SKM-1 (cell line): ENCODE data around the gene INHBB.
"Not testable (repeated sequence)": the region's sequence is repeated elsewhere in the genome, so short reads cannot be mapped to it uniquely, and the experiment has no call there.

Experiments used
- DNase-seq: peaks from one replicate; lab custom pipeline; 2025; ENCODE audit not compliant: unreplicated experiment; lab: John Stamatoyannopoulos, UW

Gene INHBB

DNA sequence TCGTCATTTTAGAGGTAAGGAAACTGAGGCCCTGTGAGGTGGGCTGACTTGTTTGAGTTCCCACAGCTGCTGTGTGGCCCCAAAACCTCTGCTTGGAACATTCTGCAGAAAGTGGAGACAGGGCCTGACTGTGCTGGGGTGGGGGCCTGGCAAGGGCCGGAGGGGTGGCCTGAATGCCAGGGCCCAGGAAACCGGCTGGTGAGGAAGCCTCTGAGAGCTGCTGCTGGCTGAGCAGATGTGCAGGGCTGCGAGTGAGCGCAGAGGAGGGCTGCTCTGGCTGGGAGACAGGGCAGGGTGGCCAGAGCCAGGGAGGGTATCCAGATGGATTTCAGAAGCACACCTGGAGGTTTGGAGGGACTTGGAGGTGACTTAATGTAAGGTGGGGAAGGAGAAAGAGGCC is 29.9 kb upstream of the INHBB start:
- no peak for DNase-seq

DNA sequence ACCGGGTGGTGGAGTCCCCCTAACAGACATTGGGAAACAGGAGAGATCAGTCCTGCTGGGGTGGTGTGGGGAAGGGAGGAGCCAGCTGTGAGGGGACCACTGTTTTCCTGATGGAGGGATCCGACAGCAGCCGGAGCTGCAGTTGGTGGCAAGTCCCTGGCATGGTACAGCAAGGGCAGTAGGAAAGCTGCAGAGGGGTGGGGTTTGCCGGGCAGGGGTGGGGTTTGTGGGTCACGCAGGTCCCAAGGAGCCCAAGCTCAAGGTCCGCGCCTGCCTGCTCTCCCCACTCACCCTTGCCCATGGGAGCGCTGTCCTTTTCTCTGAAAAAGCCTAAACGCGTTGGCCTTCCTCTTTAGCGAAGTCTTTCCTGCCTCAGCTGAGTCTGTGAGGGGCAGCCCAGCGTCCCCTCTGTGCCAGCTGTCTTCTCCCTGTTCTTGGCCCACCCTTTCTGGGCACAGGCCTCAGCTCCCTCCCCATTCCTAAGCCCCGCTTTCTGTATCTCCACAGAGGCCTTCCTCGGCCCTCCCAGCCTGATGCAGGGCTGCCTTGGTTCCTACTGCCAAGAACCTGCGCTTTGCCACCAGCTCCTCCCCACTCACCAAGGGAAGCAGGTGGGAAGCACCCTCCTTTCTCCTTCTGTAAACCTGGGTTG is 29.3 kb upstream of the INHBB start:
- DNase-seq = no peak

DNA sequence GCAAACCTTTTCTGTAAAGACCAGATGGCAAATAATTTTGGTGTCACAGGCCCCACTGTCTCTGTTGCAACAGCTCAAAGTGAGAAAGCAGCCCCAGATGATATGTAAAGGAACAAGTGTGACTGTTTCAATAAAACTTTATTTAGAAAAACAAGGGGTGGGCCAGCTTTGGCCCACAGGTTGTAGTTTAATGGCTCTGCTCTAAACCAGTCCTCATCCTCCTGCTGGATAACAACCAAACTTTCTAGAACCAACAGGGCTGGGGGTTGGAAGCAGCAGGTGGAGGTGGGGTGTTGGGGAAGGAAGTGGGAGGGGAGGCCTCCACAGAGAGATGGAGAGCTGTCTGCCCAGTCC is 28.8 kb upstream of the INHBB start:
- no peak for DNase-seq

DNA sequence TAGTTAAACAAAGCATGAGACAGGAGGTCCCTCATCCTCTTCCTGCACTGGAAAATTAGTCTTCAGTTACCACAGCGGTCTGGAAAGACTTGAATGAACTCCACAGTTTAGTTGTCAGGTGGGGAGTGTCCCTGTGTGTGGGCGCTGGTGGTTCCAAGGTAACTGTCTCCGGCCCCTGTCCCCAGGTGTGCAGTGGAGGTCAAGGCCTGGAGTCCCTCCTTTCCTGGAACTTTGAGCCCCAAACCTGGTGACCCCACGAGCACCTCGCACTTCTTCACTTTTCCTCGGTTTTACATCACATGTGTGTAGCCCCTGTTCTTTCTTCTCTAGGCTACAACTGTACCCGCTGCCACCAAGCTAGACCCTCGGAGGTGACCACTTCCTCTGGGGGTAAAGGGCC is 28.0 kb upstream of the INHBB start:
- no peak for DNase-seq

DNA sequence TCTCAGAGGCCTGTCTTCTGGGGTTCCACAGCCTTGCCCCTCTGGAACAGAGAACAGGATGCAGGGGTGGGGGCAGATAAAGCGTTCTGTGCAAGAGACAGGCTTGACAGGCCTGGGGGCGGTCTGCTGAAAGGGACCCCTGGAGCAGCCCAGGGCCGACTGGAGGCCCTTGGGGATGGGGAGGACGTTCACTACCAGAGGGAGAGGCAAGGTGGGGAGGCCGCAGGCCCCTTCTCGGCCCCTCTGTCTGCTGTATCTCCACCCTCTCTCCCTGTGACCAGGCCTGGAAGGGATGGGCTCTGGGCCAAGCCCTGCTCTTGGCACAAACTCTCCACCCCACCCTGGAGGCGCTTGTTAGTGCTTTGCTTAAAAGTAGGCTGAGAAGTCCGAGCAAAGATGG is 27.3 kb upstream of the INHBB start:
- DNase-seq = no peak

DNA sequence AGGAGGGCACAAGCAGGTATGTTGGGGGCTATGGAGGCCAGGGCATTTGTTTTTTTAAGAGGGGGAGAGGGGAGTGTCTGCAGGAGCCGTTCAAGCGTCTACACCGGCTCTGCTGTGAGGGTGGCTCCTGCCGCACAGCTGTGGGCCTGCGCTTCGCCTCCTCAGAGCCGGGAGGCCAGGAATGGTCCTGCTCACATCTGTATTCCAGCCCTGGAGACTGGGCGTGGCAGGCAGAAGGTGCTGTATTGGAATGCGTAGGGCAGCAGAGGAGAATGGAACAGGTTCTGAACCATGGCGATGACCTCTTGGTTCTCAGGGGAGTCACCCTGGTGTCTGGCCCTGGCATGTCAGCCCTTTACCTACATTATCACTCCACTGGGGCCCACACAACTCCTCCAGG is 26.8 kb upstream of the INHBB start:
- DNase-seq = no peak

DNA sequence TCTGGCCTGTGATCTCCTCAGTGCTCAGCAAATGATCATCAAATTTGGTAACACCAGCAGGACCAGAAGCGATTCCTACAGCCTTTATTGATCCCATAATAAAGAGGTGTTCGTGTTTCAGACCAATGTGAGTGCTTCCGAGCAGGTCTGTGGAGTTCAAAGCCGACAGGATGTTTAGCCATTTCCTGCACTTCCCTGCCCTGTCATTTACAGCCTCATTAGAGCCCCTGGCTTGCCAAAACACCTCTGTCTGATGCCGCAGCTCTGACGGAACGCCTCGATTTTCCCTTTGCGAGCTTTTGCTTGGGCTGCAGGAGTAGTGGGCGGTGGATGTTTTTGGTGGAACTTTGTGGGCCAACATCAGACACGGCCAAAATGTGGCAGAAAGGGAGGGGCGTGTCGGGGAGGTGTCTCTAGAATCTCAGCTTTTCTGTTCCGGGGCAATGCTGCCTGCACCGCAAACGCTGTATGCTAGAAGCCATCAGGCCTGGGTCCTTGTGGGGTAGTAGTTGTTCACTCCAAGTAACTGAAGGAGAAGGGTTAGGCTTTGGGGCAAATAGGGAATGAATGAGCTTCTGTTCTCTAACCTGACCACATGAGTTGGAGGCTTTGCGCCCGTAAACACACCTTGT is 26.1 kb upstream of the INHBB start:
- DNase-seq = no peak

DNA sequence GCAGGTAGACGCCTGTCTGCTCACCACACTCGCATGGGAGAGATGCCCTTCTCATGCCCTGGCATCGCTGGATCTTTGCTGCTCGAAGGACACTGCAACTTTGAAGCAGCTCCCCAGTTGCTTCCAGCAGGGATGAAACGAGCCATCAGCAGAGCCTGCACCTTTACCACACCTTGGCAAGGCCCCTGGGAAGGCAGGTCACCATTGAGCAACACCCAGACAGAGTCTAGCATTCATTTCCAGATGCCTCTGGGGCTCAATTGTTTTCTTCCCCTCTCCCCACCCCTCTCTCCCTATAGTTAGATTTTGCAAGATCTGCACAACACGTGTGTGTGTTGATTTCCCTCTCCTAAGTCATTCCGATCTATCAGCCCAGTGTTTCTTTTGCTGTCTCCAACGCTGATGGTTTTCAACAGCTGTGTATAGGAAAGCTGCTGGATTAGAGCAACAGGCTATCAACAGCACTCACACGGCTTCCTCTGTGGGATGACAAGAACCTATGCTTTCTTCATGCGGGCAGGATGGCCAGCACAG is 25.6 kb upstream of the INHBB start:
- DNase-seq = no peak

DNA sequence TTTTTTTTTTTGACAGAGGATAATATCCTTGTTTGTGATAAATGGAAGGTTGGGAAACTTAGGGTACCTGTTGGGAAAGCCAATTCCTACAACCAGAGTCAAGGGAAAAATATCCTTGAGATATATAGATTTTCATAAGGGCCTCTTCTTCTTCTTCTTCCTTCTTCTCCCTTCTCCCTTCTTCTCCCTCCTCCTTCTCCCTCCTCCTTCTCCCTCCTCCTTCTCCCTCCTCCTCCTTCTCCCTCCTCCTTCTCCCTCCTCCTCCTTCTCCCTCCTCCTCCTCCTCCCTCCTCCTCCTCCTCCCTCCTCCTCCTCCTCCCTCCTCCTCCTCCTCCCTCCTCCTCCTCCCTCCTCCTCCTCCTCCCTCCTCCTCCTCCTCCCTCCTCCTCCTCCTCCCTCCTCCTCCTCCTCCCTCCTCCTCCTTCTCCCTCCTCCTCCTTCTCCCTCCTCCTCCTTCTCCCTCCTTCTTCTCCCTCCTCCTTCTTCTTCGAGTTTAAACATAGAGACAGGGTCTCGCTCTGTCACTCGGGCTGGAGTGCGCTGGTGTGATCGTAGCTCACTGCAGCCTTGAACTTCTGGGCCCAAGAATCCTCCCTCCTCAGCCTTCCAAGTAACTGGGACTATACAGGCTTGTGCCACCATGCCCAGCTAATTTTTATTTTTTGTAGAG is 24.9 kb upstream of the INHBB start:
- not testable (repeated sequence) for DNase-seq

DNA sequence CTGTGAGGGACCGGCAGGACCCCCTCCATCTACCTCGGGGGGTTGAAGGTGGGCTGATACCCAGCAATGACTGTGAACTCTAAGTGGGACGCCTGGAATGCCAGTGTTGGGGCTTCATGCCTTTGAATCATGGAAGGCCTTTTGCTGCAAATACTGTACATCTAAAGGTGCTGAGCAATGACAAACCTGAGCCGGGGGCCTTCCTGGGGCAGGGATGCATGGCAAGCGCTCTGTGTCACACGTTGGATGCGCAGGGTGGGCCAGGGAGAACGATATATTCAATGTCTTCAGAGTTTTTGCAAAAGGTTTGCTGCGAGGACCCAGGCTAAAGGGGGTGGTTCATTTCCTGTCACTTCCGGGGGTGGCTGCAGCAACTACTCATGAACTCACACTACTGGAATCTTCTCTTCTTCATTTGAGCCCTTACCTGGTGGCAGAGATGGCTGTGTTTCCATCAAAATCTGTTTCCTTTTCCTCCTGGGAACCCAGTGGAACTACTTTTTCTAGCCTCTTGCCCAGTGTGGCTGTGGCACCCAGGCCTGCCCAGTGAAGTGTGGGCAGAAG is 24.1 kb upstream of the INHBB start:
- DNase-seq = no peak

DNA sequence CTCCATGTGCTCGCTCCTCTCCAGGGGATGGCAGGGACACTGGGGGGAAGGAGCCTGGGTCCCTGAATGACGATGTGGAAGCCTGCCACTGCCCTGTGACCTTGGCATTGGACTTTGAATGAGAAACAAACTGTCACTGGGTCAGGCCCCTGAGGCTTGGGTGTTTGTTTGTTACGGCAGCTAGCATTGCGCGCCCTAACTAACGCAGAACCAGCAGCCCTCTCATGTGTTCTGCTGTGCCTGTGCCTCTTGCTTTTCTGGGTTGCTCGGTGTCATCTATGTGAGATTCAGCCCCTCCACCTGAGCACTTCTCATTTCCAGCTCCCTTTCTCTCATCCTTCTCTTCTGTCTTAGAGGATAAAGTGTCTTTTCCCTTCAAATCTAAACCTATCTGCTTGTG is 23.6 kb upstream of the INHBB start:
- DNase-seq = no peak

DNA sequence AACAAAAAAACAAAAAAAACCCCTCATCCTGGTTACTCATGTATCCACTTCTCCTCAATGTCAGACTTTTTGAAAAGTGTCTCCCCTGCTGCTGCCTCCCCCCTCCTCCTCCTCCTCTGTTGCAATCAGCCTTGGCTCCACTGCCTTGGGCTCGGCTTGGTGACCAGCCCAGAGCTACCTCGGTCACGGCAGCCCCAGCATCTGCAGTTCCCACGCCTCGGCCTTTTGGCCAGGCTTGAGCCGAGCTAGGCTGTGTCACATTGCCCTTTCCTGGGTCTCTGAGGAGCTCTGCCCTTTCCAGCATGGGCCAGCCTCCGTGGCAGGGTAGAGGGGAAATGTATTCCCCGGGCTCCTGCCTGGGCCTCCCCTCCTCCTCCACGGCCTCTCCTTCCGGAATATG is 22.7 kb upstream of the INHBB start:
- DNase-seq = no peak

DNA sequence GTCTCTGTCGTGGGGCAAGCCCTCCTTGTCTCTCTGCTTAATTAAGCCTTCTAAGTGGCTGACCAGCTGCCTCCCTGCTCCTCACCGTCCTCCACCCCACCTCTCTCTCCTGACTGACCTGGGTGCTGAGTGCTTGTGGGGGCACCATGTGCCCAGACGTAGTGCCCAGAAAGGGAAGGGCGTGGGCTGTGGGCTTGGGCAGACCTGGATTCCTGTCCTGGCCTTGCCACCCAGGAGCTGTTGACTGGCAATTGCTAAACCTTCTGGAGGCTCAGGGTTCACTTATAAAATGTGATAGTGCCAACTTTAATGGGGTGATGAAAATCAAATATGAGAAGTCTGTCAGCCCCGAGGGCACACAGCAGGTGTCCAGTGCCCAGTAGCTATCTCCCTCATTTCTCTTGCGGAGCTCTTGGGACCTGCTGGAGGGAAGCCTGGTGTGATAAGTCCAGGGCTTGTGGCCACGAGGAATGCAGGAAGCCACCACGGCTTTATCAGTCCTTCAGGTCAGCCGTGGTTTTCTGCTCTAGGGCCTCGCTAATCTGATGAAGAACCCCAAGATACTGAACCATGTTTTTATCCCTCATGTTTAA is 22.0 kb upstream of the INHBB start:
- no peak for DNase-seq

DNA sequence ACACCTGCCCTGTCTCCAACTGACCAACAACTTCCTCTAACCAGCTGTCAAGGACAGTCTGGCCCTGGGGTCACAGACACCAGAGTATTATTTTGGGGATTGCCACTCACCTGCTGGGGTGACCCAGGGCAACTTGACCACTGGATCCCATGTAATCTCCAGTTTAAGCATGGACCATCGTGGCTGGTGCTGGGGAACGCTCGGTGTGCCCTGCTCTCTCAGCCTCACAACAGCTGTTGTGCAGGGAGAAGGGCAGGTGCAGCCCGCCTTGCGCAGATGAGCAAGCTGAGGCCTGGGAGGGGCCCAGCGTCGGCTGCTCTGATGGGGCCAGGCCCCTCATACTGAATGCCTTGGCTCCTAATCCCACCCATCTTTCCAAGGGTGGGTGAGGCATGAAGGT is 21.0 kb upstream of the INHBB start:
- no peak for DNase-seq

DNA sequence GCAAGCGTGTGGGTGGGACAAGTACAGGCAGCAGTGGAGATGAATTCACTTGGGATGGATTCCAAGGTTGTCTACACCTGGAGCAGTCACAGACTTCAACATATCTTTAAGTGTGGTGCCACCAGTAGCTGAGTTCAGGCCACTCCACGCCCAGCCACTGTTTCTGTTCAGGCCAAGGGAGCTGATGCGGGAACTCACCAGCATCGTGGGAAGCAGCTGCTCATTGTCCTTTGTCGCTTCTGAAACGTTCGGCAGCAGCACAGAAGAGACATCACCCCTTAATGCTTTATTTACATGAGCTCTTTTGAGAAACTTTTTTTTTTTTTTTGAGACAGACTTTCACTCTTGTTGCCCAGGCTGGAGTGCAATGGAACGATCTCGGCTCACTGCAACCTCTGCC is 19.9 kb upstream of the INHBB start:
- no peak for DNase-seq

DNA sequence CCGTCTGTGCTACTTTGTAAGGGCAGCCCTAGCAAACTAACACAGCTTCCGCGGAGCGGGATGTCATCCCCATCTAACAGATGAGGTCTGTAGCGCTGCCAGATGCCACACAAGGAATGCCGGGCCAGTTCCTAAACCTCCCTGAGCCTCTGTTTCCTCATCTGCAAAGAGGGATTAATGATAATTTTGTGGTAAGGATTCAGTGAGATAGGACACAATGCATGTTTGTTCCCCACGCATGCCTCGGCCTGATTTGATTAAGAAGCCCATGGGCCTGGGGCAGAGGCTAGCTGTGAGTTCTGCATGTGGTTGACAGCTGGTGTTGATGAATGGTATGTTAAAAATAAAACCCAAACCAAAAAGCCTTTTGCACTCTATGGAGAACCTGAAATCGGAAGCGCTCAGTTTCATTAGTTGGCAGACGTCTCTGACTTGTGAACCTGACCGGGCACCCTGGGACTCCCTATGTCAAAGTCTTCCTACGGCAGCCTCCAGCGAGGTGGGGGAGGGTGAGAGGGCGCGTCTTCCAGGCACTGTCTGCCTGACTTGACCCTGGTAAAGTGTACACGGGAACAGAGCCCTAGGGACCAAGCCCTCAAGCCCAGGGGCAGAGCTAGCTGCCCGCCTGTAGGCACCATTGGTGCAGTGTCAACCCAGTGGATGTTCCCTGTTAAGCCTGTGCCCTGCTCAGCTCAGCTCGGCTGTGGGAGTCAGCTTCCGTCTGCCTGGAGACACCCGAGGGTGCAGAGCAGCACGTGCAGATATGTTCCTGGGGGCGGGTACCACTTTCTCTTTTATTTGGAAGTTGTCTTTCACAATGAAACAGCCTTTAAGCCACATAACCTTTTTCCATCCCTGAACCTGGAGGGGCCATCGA is 14.8 kb upstream of the INHBB start:
- DNase-seq = no peak

DNA sequence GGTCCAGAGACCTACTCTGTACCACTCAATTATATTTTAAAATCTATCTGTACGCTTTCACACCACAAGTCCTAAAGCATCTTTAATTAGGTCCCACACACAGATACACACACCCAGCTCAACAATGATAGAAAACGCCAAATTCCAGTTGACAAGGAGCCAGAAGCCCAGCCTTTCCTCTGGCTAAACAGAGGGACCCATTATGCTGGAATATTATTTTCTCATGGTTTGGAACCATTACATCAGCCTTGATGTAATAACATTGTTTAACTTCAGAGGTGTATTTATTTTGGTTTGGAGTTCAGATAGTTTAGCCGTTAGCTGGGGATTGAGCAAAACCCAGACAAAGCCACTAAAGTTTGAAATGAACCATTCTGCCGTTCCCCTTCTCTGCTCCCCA is 14.0 kb upstream of the INHBB start:
- DNase-seq = no peak

DNA sequence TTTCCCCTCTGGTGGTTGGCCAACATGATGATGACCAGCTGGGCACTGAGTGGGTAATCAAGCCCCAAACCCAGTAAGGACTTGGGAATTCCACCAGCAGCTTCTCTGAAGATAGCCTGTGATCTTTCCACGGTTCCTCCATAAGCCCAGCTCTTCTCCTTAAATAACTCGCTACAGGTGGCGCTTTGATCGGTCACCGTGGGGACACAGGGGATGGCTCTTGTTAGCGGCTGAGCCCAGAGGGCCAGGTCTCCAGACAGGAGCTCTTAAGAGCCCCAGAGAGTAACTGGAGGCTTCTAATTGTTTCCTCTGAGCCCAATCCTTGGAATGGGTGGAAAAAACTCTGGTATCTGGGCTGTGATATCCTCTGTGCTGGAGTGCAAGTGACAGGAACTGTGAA is 13.6 kb upstream of the INHBB start:
- DNase-seq = no peak

DNA sequence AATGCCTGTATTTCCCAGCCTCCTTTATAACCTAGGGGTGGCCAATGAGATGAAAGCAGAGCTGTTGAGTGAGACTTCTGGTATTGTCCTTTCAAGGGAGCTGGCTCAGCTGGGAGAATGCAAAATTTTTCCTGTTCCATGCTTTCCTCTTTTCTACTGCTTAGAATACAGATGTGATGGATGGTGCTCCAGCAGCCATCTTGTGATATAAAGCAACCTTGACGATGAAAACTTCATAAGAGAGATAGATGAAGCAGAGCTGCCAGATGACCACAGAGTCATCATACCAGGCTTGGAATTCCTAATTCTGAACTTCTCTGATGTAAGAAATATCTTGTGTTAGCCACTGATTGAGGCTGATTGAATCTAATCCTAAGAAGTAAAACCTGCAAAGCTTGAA is 11.9 kb upstream of the INHBB start:
- no peak for DNase-seq

DNA sequence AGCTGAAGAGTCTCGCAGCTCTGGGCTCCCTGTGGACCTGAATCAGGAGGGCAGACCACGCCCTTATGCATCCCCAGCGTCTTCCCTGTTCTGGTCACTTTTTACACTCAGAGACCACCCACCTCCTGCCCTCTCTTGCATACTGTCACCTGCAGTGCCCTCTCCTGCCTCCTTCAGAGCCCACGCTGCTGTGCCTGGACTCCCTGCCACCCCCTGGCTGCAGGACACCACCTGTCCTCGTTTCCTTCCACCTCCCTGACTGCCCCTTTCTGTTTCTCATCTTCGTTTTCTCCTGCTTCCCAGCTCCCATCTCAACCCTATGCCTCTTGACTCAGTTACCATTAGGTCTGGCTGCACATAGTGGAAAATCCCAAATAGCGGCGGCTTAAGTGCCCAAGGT is 9.2 kb upstream of the INHBB start:
- no peak for DNase-seq

DNA sequence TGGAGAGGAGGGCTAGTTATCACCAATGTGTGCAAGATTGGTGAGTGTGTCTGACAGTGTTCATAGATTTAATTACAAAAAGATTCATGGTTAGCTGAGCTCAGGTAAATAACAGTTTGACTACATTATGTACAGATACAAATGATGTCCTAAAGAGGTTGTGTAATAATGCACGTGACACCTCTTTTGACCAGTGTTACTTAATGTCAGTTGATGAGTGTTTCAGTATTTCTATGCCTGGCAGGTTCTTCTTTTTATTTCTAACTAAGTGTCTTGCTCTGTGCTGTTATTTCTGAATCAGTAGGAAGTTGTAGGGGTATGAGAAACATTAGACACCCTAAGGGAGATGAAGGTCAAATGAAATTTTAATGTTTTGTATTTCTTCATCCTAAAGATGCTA is 7.9 kb upstream of the INHBB start:
- peak; percentile 79 for DNase-seq
